Muscle layer of duodenum (tissue), 2 donors: ENCODE results near the gene NPL.

Experiments
- H3K27ac ChIP-seq: one replicate; pipeline ENCODE4 v1.7.0; 2013; ENCODE audit warnings: mild to moderate bottlenecking, low read length
- H3K27me3 ChIP-seq: one replicate; pipeline ENCODE4 v1.7.0; 2013; ENCODE audit warnings: low read depth, mild to moderate bottlenecking, control low read depth, low read length
- H3K36me3 ChIP-seq, 2 donors: one replicate each; pipeline ENCODE4 v1.7.0; 2013; ENCODE audit warnings: low read length in 2 of 2, control low read depth in 1 of 2, mild to moderate bottlenecking in 1 of 2; ENCODE audit not compliant: insufficient read depth in 2 of 2, control insufficient read depth in 1 of 2
- H3K4me1 ChIP-seq, 2 donors: one replicate each; pipeline ENCODE4 v1.7.0; 2013; ENCODE audit warnings: low read length in 2 of 2, mild to moderate bottlenecking in 2 of 2, control low read depth in 1 of 2, moderate library complexity in 1 of 2; ENCODE audit not compliant: insufficient read depth in 2 of 2, control insufficient read depth in 1 of 2
- H3K4me3 ChIP-seq, 2 donors: one replicate each; pipeline ENCODE4 v1.7.0; 2013; ENCODE audit warnings: low read length in 2 of 2, low read depth in 1 of 2, mild to moderate bottlenecking in 1 of 2
- H3K9me3 ChIP-seq, 2 donors: one replicate each; pipeline ENCODE4 v1.7.0; 2013; ENCODE audit warnings: low read length in 2 of 2, control low read depth in 1 of 2, mild to moderate bottlenecking in 1 of 2; ENCODE audit not compliant: control insufficient read depth in 1 of 2
- donor health status: healthy.

NPL gene

GRCh38 chr1:182764029-182764727 lies 25.4 kb upstream of the NPL start:
- no peaks in the 10 kb centered on the region for H3K4me1 ChIP-seq
- H3K36me3 ChIP-seq = no peaks in the 10 kb centered on the region
- H3K27ac ChIP-seq = no peak overlapping the region
- H3K9me3 ChIP-seq = no peaks in the 10 kb centered on the region
- H3K27me3 ChIP-seq = no peaks in the 10 kb centered on the region
- no peak overlapping the region for H3K4me3 ChIP-seq

GRCh38 chr1:182765391-182765790 lies 24.2 kb upstream of the NPL start:
- no peaks in the 10 kb centered on the region for H3K9me3 ChIP-seq
- no peaks in the 10 kb centered on the region for H3K27me3 ChIP-seq
- H3K4me3 ChIP-seq = no peak overlapping the region
- no peaks in the 10 kb centered on the region for H3K36me3 ChIP-seq
- H3K4me1 ChIP-seq = no peaks in the 10 kb centered on the region
- no peak overlapping the region for H3K27ac ChIP-seq

GRCh38 chr1:182766050-182766449 lies 23.5 kb upstream of the NPL start:
- Histone ChIP-seq H3K9me3 (no peaks in the 10 kb centered on the region), H3K4me3 (no peak overlapping the region), H3K4me1 (no peaks in the 10 kb centered on the region), H3K27me3 (no peaks in the 10 kb centered on the region), H3K36me3 (no peaks in the 10 kb centered on the region), H3K27ac (no peak overlapping the region)

- Histone ChIP-seq H3K36me3 (no peaks in the 10 kb centered on the region), H3K4me3 (no peak overlapping the region), H3K4me1 (no peaks in the 10 kb centered on the region), H3K9me3 (no peaks in the 10 kb centered on the region), H3K27me3 (no peaks in the 10 kb centered on the region), H3K27ac (no peak overlapping the region)
Observed at GRCh38 chr1:182766881-182767645, 22.5 kb upstream of the NPL start.

- H3K27me3 ChIP-seq = no peaks in the 10 kb centered on the region
- no peaks in the 10 kb centered on the region for H3K9me3 ChIP-seq
- no peak overlapping the region for H3K4me3 ChIP-seq
- no peak overlapping the region for H3K27ac ChIP-seq
- H3K36me3 ChIP-seq = no peaks in the 10 kb centered on the region
- H3K4me1 ChIP-seq = no peaks in the 10 kb centered on the region
Observed at GRCh38 chr1:182768963-182769362, 20.6 kb upstream of the NPL start.

- H3K4me3 ChIP-seq = no peak overlapping the region
- no peaks in the 10 kb centered on the region for H3K36me3 ChIP-seq
- H3K9me3 ChIP-seq = no peaks in the 10 kb centered on the region
- H3K27ac ChIP-seq = no peak overlapping the region
- no peaks in the 10 kb centered on the region for H3K27me3 ChIP-seq
- H3K4me1 ChIP-seq = no peaks in the 10 kb centered on the region
Observed at GRCh38 chr1:182770232-182770631, 19.3 kb upstream of the NPL start.

GRCh38 chr1:182771187-182771984 lies 18.2 kb upstream of the NPL start:
- Histone ChIP-seq H3K27me3 (no peaks in the 10 kb centered on the region), H3K4me1 (no peaks in the 10 kb centered on the region), H3K4me3 (no peak overlapping the region), H3K27ac (no peak overlapping the region), H3K9me3 (no peaks in the 10 kb centered on the region), H3K36me3 (no peaks in the 10 kb centered on the region)

GRCh38 chr1:182777386-182777785 lies 12.2 kb upstream of the NPL start:
- Histone ChIP-seq H3K36me3 (no peaks in the 10 kb centered on the region), H3K27me3 (no peaks in the 10 kb centered on the region), H3K9me3 (no peaks in the 10 kb centered on the region), H3K4me3 (no peak overlapping the region), H3K4me1 (no peaks in the 10 kb centered on the region), H3K27ac (no peak overlapping the region)

GRCh38 chr1:182778862-182779261 lies 10.7 kb upstream of the NPL start:
- Histone ChIP-seq H3K27ac (no peak overlapping the region), H3K36me3 (no peaks in the 10 kb centered on the region), H3K27me3 (no peaks in the 10 kb centered on the region), H3K4me3 (no peak overlapping the region), H3K4me1 (no peaks in the 10 kb centered on the region), H3K9me3 (no peaks in the 10 kb centered on the region)

- Histone ChIP-seq H3K27me3 (no peaks in the 10 kb centered on the region), H3K27ac (no peak overlapping the region), H3K4me3 (no peak overlapping the region), H3K9me3 (no peaks in the 10 kb centered on the region), H3K36me3 (no peaks in the 10 kb centered on the region), H3K4me1 (no peaks in the 10 kb centered on the region)
Observed at GRCh38 chr1:182779530-182779929, 10.0 kb upstream of the NPL start.

GRCh38 chr1:182781841-182782586 lies 7.6 kb upstream of the NPL start:
- no peaks in the 10 kb centered on the region for H3K9me3 ChIP-seq
- H3K27me3 ChIP-seq = no peaks in the 10 kb centered on the region
- H3K27ac ChIP-seq = no peak overlapping the region
- no peak overlapping the region for H3K4me3 ChIP-seq
- H3K36me3 ChIP-seq = no peaks in the 10 kb centered on the region
- no peaks in the 10 kb centered on the region for H3K4me1 ChIP-seq
